Osteoblast (primary cell): ENCODE data around the gene KRTAP5-5. TPM values are rescaled to one million over a fixed set of nuclear protein-coding genes. Genes with fewer than 3 reads are reported as not detected.
A peak's percentile ranks its signal among the peaks of the same experiment; 100 is the strongest.

ENCODE experiments used
- DNase-seq: peaks from one replicate; pipeline ENCODE4 v3.0.0; 2011; ENCODE audit warnings: low spot score, mixed read lengths; ENCODE audit not compliant: insufficient read length; ENCODE audit errors: missing footprints
- H2AFZ ChIP-seq: 2 replicates; pipeline ENCODE4 v1.6.0; 2011; ENCODE audit warnings: mild to moderate bottlenecking, low read length
- H3K27ac ChIP-seq: 2 replicates; pipeline ENCODE4 v1.5.1; 2011; ENCODE audit warnings: mild to moderate bottlenecking, low read depth, low read length, moderate library complexity
- H3K27me3 ChIP-seq: 2 replicates; pipeline ENCODE4 v1.6.0; 2012; ENCODE audit warnings: mild to moderate bottlenecking, control low read depth, inconsistent platforms, low read length, moderate library complexity; ENCODE audit not compliant: insufficient read depth
- H3K36me3 ChIP-seq: 2 replicates; pipeline ENCODE4 v1.5.1; 2011; ENCODE audit warnings: mild to moderate bottlenecking, low read length, control low read depth, moderate library complexity; ENCODE audit not compliant: insufficient read depth
- H3K4me1 ChIP-seq: 2 replicates; pipeline ENCODE4 v1.5.1; 2011; ENCODE audit warnings: mild to moderate bottlenecking, low read length, control low read depth, moderate library complexity; ENCODE audit not compliant: insufficient read depth
- H3K4me2 ChIP-seq: 2 replicates; pipeline ENCODE4 v1.6.0; 2011; ENCODE audit warnings: mild to moderate bottlenecking, low read length; ENCODE audit not compliant: insufficient read depth
- H3K4me3 ChIP-seq: fragments of 200-600 bp; sonication (generic); 3 replicates; pipeline ENCODE4 v1.5.1; 2012; ENCODE audit warnings: mild to moderate bottlenecking, low read length, inconsistent platforms; ENCODE audit not compliant: insufficient read depth
- H3K79me2 ChIP-seq: 2 replicates; pipeline ENCODE4 v1.6.0; 2012; ENCODE audit warnings: mild to moderate bottlenecking, low read length, control low read depth, inconsistent platforms; ENCODE audit not compliant: insufficient read depth
- H3K9me3 ChIP-seq: 2 replicates; pipeline ENCODE4 v1.5.1; 2011; ENCODE audit warnings: low read depth, low read length, control low read depth
- H4K20me1 ChIP-seq: 2 replicates; pipeline ENCODE4 v1.6.0; 2012; ENCODE audit warnings: mild to moderate bottlenecking, low read length, control low read depth; ENCODE audit not compliant: insufficient read depth
- CTCF ChIP-seq: IDR thresholded peaks from 2 replicates; pipeline ENCODE4 v1.5.1; 2011; ENCODE audit warnings: mild to moderate bottlenecking, low read depth, low read length, moderate library complexity; ENCODE audit errors: extremely low read depth
- total RNA-seq: library from RNA; depleted of rRNA; stranded (reverse); fragments of >200 nt; gene quantifications from 2 replicates; pipeline ENCODE4 v1.2.3, GENCODE V29; 2012

KRTAP5-5 gene
- total RNA-seq, 1 donor, result not detected

GRCh38 chr11:1624621-1625020 is 5.0 kb upstream of the KRTAP5-5 start:
- Histone ChIP-seq H3K4me2 (no peak overlapping the region), H4K20me1 (peaks cover 2% of the 10 kb centered on the region), H3K27ac (no peak overlapping the region), H3K4me3 (no peak overlapping the region), H3K36me3 (no peaks in the 10 kb centered on the region), H3K9me3 (no peaks in the 10 kb centered on the region), H3K4me1 (no peaks in the 10 kb centered on the region), H3K27me3 (peaks cover 34% of the 10 kb centered on the region), H3K79me2 (no peaks in the 10 kb centered on the region), H2AFZ (no peak overlapping the region)
- DNase-seq, result peak; percentile 65
- TF ChIP-seq CTCF, result no peak

- Histone ChIP-seq H3K27ac (no peak overlapping the region), H3K9me3 (no peaks in the 10 kb centered on the region), H3K79me2 (no peaks in the 10 kb centered on the region), H3K4me3 (no peak overlapping the region), H3K27me3 (peaks cover 34% of the 10 kb centered on the region), H4K20me1 (peaks cover 2% of the 10 kb centered on the region), H3K4me2 (no peak overlapping the region), H3K4me1 (no peaks in the 10 kb centered on the region), H3K36me3 (no peaks in the 10 kb centered on the region), H2AFZ (no peak overlapping the region)
- no peak for TF ChIP-seq CTCF
- DNase-seq, result no peak
Observed at GRCh38 chr11:1625541-1625940, 4.0 kb upstream of the KRTAP5-5 start.

DNA sequence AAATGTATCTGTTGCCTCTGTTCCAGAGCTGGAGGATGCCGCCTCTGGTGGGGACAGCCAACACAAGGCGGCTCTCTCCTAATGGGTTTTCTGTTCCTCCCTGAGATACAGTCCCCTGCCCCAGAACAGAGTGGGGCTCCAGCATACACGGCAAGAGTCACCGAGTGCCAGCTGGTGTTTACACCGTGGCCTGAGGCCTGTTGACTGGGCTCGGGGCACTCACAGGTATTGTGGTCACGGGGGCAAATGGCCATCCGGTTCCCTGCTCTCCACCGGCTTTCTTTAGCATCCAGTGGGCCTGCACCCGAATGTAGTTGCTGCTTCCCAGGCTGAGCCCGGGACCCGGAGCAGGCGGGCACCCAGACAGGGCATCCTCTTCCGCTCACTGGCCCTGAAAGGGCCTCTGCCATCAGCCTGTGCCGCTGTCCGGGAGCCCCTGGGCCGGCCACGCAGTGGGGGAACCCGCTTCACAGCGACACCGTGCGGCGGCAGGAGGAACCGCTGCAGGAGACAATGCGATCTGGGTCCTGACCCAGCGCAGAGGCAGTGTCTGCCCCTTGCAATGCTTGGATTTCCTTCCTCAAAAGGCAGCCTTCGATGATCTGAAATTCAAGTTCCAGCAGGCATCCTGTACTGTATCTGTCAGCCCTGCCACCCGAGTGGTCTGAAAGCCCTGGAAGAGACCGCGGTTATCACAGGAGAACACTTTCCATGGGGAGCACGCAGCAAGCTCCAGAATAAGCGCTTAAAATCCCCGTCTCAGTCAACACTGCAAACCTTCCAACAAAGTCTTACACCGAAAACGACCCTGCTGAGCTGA is 859 bp upstream of the KRTAP5-5 start:
- Histone ChIP-seq H3K27ac (no peak overlapping the region), H4K20me1 (peaks cover 2% of the 10 kb centered on the region), H3K27me3 (peaks cover 40% of the 10 kb centered on the region), H3K4me1 (no peaks in the 10 kb centered on the region), H2AFZ (no peak overlapping the region), H3K9me3 (no peaks in the 10 kb centered on the region), H3K79me2 (no peaks in the 10 kb centered on the region), H3K4me3 (no peak overlapping the region), H3K4me2 (no peak overlapping the region), H3K36me3 (no peaks in the 10 kb centered on the region)
- peak; percentile 83 for TF ChIP-seq CTCF
- DNase-seq, result peak; percentile 97

DNA sequence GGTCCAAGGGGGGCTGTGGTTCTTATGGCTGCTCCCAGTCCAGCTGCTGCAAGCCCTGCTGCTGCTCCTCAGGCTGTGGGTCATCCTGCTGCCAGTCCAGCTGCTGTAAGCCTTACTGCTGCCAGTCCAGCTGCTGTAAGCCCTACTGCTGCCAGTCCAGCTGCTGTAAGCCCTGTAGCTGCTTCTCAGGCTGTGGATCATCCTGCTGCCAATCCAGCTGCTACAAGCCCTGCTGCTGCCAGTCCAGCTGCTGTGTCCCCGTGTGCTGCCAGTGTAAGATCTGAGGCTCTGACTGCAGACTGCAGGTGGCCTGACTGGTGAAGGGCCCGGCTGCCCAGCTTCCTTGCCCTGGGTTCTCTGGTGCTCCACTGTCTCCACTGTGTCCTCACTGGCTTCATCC is 696 bp downstream of the KRTAP5-5 start:
- Histone ChIP-seq H3K79me2 (no peaks in the 10 kb centered on the region), H3K9me3 (no peaks in the 10 kb centered on the region), H3K4me3 (no peak overlapping the region), H2AFZ (no peak overlapping the region), H3K27me3 (peaks cover 38% of the 10 kb centered on the region), H3K36me3 (no peaks in the 10 kb centered on the region), H3K27ac (no peak overlapping the region), H3K4me2 (no peak overlapping the region), H3K4me1 (no peaks in the 10 kb centered on the region), H4K20me1 (peaks cover 2% of the 10 kb centered on the region)
- TF ChIP-seq CTCF, result no peak
- DNase-seq, result peak; percentile 32
